Choroid plexus epithelial cell (primary cell): ENCODE measurements around the gene RUNX1.

Experiments
- DNase-seq: peaks from one replicate; pipeline ENCODE4 v3.0.0-alpha.2; 2010; ENCODE audit warnings: low read depth
- H3K4me3 ChIP-seq: 2 replicates; pipeline ENCODE4 v1.5.1; 2011; ENCODE audit warnings: low read depth, mild to moderate bottlenecking, control low read depth, low read length, moderate library complexity
- TF ChIP-seq, protein P1 (sequence below): conservative IDR thresholded peaks from 2 replicates; pipeline ENCODE4 v1.5.1; 2011; ENCODE audit warnings: low read depth, mild to moderate bottlenecking, control low read depth, inconsistent platforms, low read length, moderate library complexity

The RUNX1 gene

GRCh38 chr21:34923202-34923601 is 125.9 kb downstream of the RUNX1 start:
- TF ChIP-seq, protein P1, sequence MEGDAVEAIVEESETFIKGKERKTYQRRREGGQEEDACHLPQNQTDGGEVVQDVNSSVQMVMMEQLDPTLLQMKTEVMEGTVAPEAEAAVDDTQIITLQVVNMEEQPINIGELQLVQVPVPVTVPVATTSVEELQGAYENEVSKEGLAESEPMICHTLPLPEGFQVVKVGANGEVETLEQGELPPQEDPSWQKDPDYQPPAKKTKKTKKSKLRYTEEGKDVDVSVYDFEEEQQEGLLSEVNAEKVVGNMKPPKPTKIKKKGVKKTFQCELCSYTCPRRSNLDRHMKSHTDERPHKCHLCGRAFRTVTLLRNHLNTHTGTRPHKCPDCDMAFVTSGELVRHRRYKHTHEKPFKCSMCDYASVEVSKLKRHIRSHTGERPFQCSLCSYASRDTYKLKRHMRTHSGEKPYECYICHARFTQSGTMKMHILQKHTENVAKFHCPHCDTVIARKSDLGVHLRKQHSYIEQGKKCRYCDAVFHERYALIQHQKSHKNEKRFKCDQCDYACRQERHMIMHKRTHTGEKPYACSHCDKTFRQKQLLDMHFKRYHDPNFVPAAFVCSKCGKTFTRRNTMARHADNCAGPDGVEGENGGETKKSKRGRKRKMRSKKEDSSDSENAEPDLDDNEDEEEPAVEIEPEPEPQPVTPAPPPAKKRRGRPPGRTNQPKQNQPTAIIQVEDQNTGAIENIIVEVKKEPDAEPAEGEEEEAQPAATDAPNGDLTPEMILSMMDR: no peak
- H3K4me3 ChIP-seq: no peak overlapping the region
- DNase-seq: no peak

DNA sequence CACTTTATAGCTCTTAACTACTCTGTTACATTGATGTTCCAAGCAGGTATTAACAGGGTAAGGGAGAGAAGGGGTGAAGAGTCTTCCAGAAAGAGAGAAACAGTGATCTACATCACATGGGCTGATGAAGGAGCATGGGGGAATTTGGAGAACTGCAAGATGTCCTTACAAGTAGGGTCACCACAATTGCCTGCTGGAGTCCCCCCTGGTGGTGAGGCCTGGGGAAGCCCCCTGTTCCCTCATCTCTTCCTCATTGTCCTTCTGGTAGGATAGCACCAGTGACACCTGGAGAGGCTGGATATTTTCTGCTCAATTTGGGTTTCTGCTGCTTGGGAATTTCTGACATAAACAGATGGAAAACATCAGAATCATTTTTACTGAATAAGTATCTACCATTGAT is 126.6 kb downstream of the RUNX1 start:
- no peak overlapping the region for H3K4me3 ChIP-seq
- DNase-seq: no peak
- TF ChIP-seq, protein P1: peak; percentile 3

- TF ChIP-seq, protein P1: no peak
- DNase-seq: no peak
- H3K4me3 ChIP-seq: no peak overlapping the region
These were observed 128.0 kb downstream of the RUNX1 start for GRCh38 chr21:34921151-34921550.

DNA sequence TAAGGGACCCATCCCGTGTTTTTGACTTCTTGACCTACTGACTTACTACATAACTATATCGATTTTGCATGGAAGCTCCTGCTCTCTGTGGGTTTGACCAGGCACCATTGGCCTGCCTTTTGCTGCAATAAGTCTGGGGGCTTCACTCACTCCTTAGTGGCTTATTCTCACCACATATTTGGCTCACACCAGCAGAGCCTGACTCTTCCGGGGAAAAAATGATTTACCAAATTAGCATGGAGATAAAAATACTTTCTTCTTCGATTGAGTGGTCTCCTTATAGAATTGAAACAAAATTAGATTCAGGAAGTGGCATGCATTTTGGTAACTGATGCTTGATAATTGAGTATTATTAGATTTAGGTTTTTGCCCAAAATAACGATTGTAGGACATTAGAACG is 129.7 kb downstream of the RUNX1 start:
- DNase-seq: no peak
- H3K4me3 ChIP-seq: no peak overlapping the region
- TF ChIP-seq, protein P1: no peak

- TF ChIP-seq, protein P1: no peak
- no peak overlapping the region for H3K4me3 ChIP-seq
- DNase-seq: peak; percentile 31
These were observed 132.7 kb downstream of the RUNX1 start for GRCh38 chr21:34916446-34916845.

DNA sequence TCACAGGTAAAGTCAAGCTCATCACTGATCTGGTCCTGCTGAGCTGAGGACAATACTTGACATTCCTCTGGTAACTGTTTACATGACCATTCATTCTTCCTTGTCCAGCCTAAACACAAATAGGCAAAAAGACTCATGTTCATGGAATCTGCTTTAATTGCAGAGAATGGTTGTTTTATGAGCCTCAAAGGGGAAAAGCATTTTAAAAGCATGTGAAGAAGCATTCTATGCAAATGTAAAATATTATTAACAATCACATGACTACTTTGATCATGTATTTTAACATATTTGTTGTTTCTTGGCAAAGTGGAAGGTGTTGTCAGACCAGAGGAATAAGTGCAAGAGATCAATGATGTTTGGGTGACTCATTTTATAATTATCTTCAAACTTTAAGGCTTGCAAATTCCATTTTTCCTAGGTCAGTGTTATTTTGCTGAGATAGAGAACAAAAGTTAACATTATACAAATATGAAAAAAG is 133.7 kb downstream of the RUNX1 start:
- DNase-seq: peak; percentile 54

GRCh38 chr21:34914239-34914638 is 134.9 kb downstream of the RUNX1 start:
- H3K4me3 ChIP-seq: no peak overlapping the region
- TF ChIP-seq, protein P1: no peak
- DNase-seq: no peak

More for the DNA sequence above, 133.7 kb downstream of the RUNX1 start:
- TF ChIP-seq, protein P1: no peak
- H3K4me3 ChIP-seq: no peak overlapping the region
